Sigmoid colon (tissue), 7 donors: ENCODE data around the gene CSK. TPM values are rescaled to one million over a fixed set of nuclear protein-coding genes. Genes with fewer than 3 reads are reported as not detected.
"Not testable (repeated sequence)": the region's sequence is repeated elsewhere in the genome, so short reads cannot be mapped to it uniquely, and the experiment has no call there.

Experiments used
- DNase-seq: peaks from one replicate; pipeline ENCODE4 v3.0.0-alpha.2; 2019
- H3K27ac ChIP-seq, 4 donors: fragments of 200-600 bp; sonication (generic); one replicate each; pipeline ENCODE4 v1.5.1; 2016 to 2019; ENCODE audit warnings: mild to moderate bottlenecking in 1 of 4
- H3K27me3 ChIP-seq, 3 donors: fragments of 200-600 bp; sonication (generic); one replicate each; pipeline ENCODE4 v1.5.1; 2019; ENCODE audit warnings: mild to moderate bottlenecking in 1 of 3
- H3K36me3 ChIP-seq, 4 donors: fragments of 200-600 bp; sonication (generic); one replicate each; pipeline ENCODE4 v1.5.1; 2016 to 2019
- H3K4me1 ChIP-seq, 4 donors: fragments of 200-600 bp; sonication (generic); one replicate each; pipeline ENCODE4 v1.5.1; 2017 to 2019
- H3K4me3 ChIP-seq, 4 donors: fragments of 200-600 bp; sonication (generic); one replicate each; pipeline ENCODE4 v1.5.1; 2017 to 2019; ENCODE audit warnings: mild to moderate bottlenecking in 2 of 4, moderate library complexity in 1 of 4
- H3K9me3 ChIP-seq, 4 donors: fragments of 200-600 bp in 3 of 4; sonication (generic) in 3 of 4; one replicate each; pipeline versions ENCODE4 v1.5.1 to v1.6.1; 2013 to 2019
- EP300 ChIP-seq, 4 donors: sonication (generic); formaldehyde crosslinking; IDR thresholded peaks; one replicate each; pipeline ENCODE4 v1.6.1; 2017; ENCODE audit warnings: antibody characterized with exemption in 4 of 4
- POLR2A ChIP-seq, 2 donors: fragments of 450-650 bp; IDR thresholded peaks; one replicate each; pipeline ENCODE4 v1.6.1; 2016; ENCODE audit warnings: antibody characterized with exemption in 2 of 2, mild to moderate bottlenecking in 2 of 2, moderate library complexity in 2 of 2
- POLR2AphosphoS5 ChIP-seq, 4 donors: sonication (generic); formaldehyde crosslinking; IDR thresholded peaks; one replicate each; pipeline ENCODE4 v1.6.1; 2017; ENCODE audit warnings: antibody characterized with exemption in 4 of 4
- WGBS, 2 donors: extraction: QIAGEN DNeasy Blood & Tissue Kit; methylation state at CpG; one replicate each; pipeline ENCODE4 v1.1.7; 2013; 5-methylcytosine and 5-hydroxymethylcytosine counted together
- intact Hi-C: fragments of 100-400 bp; cut with DNase I; formaldehyde crosslinking; loops from one replicate; pipeline ENCODE4 v1.15.1; 2023
- polyA plus RNA-seq, 3 donors: library from polyadenylated mRNA; stranded (reverse); fragments of 200-250 nt; gene quantifications; one replicate each; pipeline ENCODE4 v1.2.3, GENCODE V29; 2013
- total RNA-seq, 4 donors: library from RNA; depleted of rRNA; stranded (reverse); fragments of >200 nt; gene quantifications; one replicate each; pipeline ENCODE4 v1.1.0, GENCODE V29; 2016
- TF ChIP-seq, protein P1 (sequence below), 4 experiments: fragments of 450-650 bp in 3 of 4; fragments of 200-600 bp in 1 of 4; IDR thresholded peaks; one replicate each; pipeline ENCODE4 v1.5.1; 2016 to 2019; ENCODE audit warnings: antibody characterized with exemption in 4 of 4, mild to moderate bottlenecking in 3 of 4, moderate library complexity in 2 of 4
- donor health status: healthy with polysubstance abuse.
- donor health status: Bipolar disorder and iron deficiency.
- donor health status: healthy.

The CSK gene
- total RNA-seq (10 to 100 TPM in 3 of 4 donors, 1 to 10 TPM in 1; 9.7 to 22.4 (median 14.2) TPM), polyA plus RNA-seq (100 to 1,000 TPM in 1 of 3 donors, 10 to 100 TPM in 2; 40.8 to 125 (median 55.0) TPM)

DNA sequence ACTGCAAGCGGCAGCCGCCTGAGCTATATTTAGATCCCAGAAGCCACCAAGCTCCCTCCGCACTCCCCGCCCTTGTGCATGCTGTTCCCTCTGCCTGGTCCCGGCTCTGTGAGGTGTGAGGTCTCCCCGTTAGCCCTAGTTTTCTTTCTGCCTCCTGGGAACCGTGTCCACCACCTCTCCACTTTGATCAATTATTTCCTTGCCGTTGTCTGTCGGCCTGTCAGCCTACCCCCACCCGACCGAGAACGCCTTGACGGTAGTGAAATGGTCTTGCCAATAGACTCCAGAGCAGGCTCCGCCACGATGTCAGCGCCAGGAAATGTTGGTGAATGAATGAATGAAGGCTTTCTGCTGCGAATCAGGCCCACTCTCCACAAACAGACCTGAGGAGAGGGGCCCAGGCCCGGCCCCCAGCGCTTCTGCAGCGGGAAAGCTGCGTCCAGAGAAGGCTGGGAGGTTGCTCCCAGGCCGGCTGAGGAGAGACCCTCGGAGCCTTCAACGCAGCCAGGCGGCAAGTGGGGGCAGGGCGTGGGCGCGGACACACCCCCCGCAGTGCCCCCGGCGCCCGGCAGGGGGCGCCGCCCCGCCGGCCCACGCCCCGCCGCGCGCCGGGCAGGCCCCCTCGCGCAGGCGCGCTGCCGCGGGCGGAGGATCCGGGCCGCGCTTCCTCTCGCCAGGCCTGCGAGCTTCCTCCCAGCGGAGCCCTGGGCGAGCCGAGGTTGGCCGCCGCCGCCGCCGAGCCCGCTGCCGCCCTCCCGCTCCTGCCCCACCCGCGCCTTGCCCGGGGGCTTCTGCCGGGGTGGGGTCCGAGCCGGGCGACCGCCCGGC, at the start of gene CSK:
Gene CSK, plus strand, starts transcription at position 650 of the 828 bp plus-strand sequence. CDS start 16,218 bp downstream, outside the sequence.
- TF ChIP-seq EP300 (IDR thresholded peaks at IDR 0.05) = no peak
- TF ChIP-seq POLR2AphosphoS5 (IDR thresholded peaks at IDR 0.05) = peak in 2 of 4 donors; percentile 57 to 61
- TF ChIP-seq, protein P1, sequence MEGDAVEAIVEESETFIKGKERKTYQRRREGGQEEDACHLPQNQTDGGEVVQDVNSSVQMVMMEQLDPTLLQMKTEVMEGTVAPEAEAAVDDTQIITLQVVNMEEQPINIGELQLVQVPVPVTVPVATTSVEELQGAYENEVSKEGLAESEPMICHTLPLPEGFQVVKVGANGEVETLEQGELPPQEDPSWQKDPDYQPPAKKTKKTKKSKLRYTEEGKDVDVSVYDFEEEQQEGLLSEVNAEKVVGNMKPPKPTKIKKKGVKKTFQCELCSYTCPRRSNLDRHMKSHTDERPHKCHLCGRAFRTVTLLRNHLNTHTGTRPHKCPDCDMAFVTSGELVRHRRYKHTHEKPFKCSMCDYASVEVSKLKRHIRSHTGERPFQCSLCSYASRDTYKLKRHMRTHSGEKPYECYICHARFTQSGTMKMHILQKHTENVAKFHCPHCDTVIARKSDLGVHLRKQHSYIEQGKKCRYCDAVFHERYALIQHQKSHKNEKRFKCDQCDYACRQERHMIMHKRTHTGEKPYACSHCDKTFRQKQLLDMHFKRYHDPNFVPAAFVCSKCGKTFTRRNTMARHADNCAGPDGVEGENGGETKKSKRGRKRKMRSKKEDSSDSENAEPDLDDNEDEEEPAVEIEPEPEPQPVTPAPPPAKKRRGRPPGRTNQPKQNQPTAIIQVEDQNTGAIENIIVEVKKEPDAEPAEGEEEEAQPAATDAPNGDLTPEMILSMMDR (IDR thresholded peaks at IDR 0.05) = peak in 3 of 4 experiments; percentile 14 to 54 (median 26)
- peak; percentile 86 for DNase-seq

DNA sequence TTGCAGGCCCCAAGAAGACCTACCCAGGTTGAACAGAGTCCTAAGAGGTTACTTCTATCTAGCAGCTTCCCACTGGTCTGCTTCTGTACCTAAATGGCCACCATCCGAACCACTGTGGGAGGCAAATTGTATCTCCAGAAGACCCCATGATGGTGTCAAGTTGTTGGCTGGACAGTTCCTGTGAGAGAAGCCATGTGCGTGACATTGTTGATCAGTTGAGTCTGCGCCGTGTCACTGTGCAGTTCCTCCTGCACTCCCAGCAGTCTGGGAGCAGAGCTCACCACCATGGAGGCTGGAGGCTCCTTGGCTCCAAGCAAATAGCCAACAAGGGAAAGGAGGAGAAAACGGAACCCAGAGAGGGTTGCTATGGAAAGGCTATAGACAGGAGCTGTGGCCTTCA, 49.0 kb upstream of the CSK start:
- H3K9me3 ChIP-seq = no peaks in the 10 kb centered on the region
- DNase-seq = no peak
- H3K36me3 ChIP-seq = no peaks in the 10 kb centered on the region
- H3K27me3 ChIP-seq = peaks cover 1 to 48% (median 23%) of the 10 kb centered on the region in 3 donors
- intact Hi-C loops = loop anchor here (10.0 kb wide), 1 partner anchor 1292 kb away; no protein-coding TSS in a partner anchor
- TF ChIP-seq POLR2A (IDR thresholded peaks at IDR 0.05) (no peak), EP300 (IDR thresholded peaks at IDR 0.05) (no peak), POLR2AphosphoS5 (IDR thresholded peaks at IDR 0.05) (no peak)
- TF ChIP-seq, protein P1 (IDR thresholded peaks at IDR 0.05) = no peak
- 83 to 85% methylated on average over 5 of the region's 5 CpGs for WGBS, 2 donors
- H3K27ac ChIP-seq = no peak overlapping the region
- H3K4me1 ChIP-seq = peaks cover 0 to 2% (median 0%) of the 10 kb centered on the region in 4 donors
- no peak overlapping the region for H3K4me3 ChIP-seq

More for the DNA sequence above, at the start of gene CSK:
- no peaks in the 10 kb centered on the region for H3K27me3 ChIP-seq
- H3K4me3 ChIP-seq = peak within 1 kb of the TSS; percentile 48 to 92 (median 78)
- peaks cover 0 to 60% (median 46%) of the 10 kb centered on the region in 4 donors for H3K4me1 ChIP-seq
- 1% methylated on average over 74 of the region's 74 CpGs for WGBS, 2 donors
- H3K36me3 ChIP-seq = no peaks in the 10 kb centered on the region
- H3K27ac ChIP-seq = peak within 1 kb of the TSS; percentile 77 to 93 (median 82)
- intact Hi-C loops = loop anchor here (1.0 to 5.0 kb wide), 4 partner anchors 19 to 239 kb away; partner anchors contain the start of genes ARID3B and ULK3
- no peaks in the 10 kb centered on the region for H3K9me3 ChIP-seq

DNA sequence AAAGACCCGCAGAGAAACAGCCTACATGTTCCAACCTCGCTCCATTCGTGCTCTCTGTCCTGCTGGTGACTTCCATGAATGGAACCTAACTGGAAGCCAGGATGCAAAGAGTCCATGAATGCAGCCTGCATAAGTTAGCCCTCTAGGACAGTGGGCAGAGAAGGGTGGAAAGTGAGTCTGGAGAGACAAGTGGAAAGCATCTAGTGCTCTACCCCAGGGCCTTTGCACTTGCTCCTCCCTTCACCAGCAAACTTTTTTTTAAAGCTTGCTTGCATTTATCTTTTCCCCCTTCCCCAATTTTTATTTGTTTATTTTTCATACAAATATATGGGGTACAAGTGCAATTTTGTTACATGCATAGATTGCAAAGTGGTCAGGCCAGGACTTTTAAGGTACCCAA, 48.6 kb upstream of the CSK start:
- Histone ChIP-seq H3K27ac (no peak overlapping the region), H3K27me3 (peaks cover 0 to 46% (median 23%) of the 10 kb centered on the region in 3 donors), H3K4me3 (no peak overlapping the region), H3K9me3 (no peaks in the 10 kb centered on the region), H3K4me1 (no peaks in the 10 kb centered on the region), H3K36me3 (no peaks in the 10 kb centered on the region)
- TF ChIP-seq POLR2A (IDR thresholded peaks at IDR 0.05) = no peak
- TF ChIP-seq, protein P1 (IDR thresholded peaks at IDR 0.05) = no peak
- no peak for TF ChIP-seq POLR2AphosphoS5 (IDR thresholded peaks at IDR 0.05)
- 92 to 95% methylated on average over 3 of the region's 3 CpGs for WGBS, 2 donors
- DNase-seq = peak; percentile 19
- intact Hi-C loops = loop anchor here (10.0 kb wide), 1 partner anchor 1292 kb away; no protein-coding TSS in a partner anchor

DNA sequence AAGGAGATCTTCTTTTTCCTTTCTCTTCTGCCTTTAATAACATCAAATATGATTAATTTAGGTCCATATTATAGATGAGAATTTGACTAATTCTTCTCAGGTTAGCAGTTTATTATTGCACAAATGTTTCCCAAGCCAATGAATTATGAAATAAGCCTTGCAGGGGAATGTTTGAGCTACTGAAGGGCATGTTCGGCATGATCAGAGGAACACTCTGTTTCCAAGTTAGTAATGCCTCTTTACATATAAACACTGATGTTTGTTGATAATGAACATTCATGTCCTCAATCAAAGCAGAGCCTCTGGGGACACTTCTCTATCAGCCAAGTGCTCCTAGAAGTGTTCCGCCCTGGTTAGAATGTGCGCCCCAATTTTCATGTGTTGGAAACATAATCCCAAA, 46.6 kb upstream of the CSK start:
- no peaks in the 10 kb centered on the region for H3K36me3 ChIP-seq
- H3K4me3 ChIP-seq = no peak overlapping the region
- peak; percentile 4 for DNase-seq
- TF ChIP-seq EP300 (IDR thresholded peaks at IDR 0.05) = no peak
- TF ChIP-seq POLR2AphosphoS5 (IDR thresholded peaks at IDR 0.05) = no peak
- TF ChIP-seq, protein P1 (IDR thresholded peaks at IDR 0.05) = no peak
- no peak for TF ChIP-seq POLR2A (IDR thresholded peaks at IDR 0.05)
- H3K27me3 ChIP-seq = peaks cover 0 to 43% (median 18%) of the 10 kb centered on the region in 3 donors
- WGBS, 2 donors = 91 to 92% methylated on average over 3 of the region's 3 CpGs
- no peak overlapping the region for H3K27ac ChIP-seq
- H3K9me3 ChIP-seq = peaks cover 0 to 2% (median 0%) of the 10 kb centered on the region in 4 donors
- no peaks in the 10 kb centered on the region for H3K4me1 ChIP-seq
- intact Hi-C loops = loop anchor here (10.0 kb wide), 1 partner anchor 1289 kb away; no protein-coding TSS in a partner anchor

DNA sequence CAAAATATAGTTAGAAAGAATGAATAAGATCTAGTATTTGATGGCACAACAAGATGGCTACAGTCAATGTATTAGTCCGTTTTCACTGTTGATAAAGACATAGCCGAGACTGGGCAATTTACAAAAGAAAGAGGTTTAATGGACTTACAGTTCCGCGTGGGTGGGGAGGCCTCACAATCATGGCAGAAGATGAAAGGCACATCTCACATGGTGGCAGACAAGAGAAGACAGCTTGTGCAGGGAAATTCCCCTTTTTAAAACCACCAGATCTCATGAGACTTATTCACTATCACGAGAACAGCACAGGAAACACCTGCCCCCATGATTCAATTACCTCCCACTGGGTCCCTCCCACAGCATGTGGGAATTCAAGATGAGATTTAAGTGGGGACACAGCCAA, 43.6 kb upstream of the CSK start:
- not testable (repeated sequence) for H3K4me3 ChIP-seq, H3K4me1 ChIP-seq, H3K27ac ChIP-seq, H3K9me3 ChIP-seq, H3K36me3 ChIP-seq, DNase-seq
- intact Hi-C loops = loop anchor here (10.0 kb wide), 1 partner anchor 1287 kb away; no protein-coding TSS in a partner anchor
- 70 to 71% methylated on average over 5 of the region's 5 CpGs for WGBS, 2 donors
- peaks cover 0 to 22% (median 0%) of the 10 kb centered on the region in 3 donors for H3K27me3 ChIP-seq
